Duodenal mucosa (tissue), 2 donors: ENCODE results near the gene EEF2KMT.

Source experiments
- H3K27ac ChIP-seq: one replicate; pipeline ENCODE4 v1.7.0; 2013; ENCODE audit warnings: low read depth, low read length
- H3K27me3 ChIP-seq, 2 donors: one replicate each; pipeline ENCODE4 v1.7.0; 2013; ENCODE audit warnings: low read length in 2 of 2, control low read depth in 1 of 2; ENCODE audit not compliant: insufficient read depth in 2 of 2, control insufficient read depth in 1 of 2
- H3K36me3 ChIP-seq, 2 donors: one replicate each; pipeline ENCODE4 v1.7.0; 2013; ENCODE audit warnings: low read length in 2 of 2, control low read depth in 1 of 2; ENCODE audit not compliant: insufficient read depth in 2 of 2, control insufficient read depth in 1 of 2
- H3K4me1 ChIP-seq, 2 donors: one replicate each; pipeline ENCODE4 v1.7.0; 2013; ENCODE audit warnings: low read length in 2 of 2, control low read depth in 1 of 2; ENCODE audit not compliant: insufficient read depth in 2 of 2, control insufficient read depth in 1 of 2
- H3K4me3 ChIP-seq, 2 donors: one replicate each; pipeline ENCODE4 v1.7.0; 2013; ENCODE audit warnings: low read length in 2 of 2, low read depth in 1 of 2
- H3K9ac ChIP-seq, 2 donors: one replicate each; pipeline ENCODE4 v1.7.0; 2013; ENCODE audit warnings: low read length in 2 of 2, low read depth in 1 of 2
- H3K9me3 ChIP-seq, 2 donors: one replicate each; pipeline ENCODE4 v1.7.0; 2013; ENCODE audit warnings: low read length in 2 of 2, control low read depth in 1 of 2; ENCODE audit not compliant: control insufficient read depth in 1 of 2

The EEF2KMT gene

DNA sequence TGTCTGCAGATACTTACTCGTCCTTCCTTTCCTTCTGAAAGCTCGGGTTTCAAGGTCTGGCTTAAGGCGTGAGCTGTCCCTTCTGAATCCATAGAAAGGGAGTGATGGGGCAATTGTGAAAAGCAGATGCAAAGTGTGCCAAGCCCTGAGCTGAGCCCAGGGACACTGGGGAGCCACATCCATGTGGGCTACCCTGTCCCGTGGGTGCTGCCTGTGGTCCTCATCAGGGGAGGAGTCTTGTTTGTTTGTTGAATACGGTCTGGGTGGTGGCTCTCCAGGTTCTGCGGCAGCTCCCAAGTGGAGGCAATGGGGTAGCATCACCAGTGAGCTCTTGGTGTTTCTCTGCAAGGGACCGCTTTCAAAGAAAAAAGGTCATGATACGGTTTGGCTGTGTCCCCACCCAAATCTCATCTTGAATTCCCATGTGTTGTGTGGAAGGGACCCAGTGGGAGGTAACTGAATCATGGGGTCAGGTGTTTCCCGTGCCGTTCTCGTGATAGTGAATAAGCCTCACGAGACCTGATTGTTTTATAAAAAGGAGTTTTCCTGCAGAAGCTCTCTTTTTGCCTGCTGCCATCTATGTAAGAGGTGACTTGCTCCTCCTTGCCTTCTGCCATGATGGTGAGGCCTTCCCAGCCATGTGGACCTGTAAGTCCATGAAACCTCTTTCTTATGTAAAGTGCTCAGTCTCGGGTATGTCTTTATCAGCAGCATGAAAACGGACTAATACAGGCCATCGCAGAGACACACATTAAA, 27.0 kb downstream of the EEF2KMT start:
- Histone ChIP-seq H3K9me3 (no peaks in the 10 kb centered on the region), H3K27ac (no peak overlapping the region), H3K4me3 (no peak overlapping the region), H3K9ac (no peak overlapping the region), H3K4me1 (peaks cover 16 to 18% of the 10 kb centered on the region in 2 donors), H3K36me3 (peaks cover 4 to 6% of the 10 kb centered on the region in 2 donors), H3K27me3 (no peaks in the 10 kb centered on the region)

DNA sequence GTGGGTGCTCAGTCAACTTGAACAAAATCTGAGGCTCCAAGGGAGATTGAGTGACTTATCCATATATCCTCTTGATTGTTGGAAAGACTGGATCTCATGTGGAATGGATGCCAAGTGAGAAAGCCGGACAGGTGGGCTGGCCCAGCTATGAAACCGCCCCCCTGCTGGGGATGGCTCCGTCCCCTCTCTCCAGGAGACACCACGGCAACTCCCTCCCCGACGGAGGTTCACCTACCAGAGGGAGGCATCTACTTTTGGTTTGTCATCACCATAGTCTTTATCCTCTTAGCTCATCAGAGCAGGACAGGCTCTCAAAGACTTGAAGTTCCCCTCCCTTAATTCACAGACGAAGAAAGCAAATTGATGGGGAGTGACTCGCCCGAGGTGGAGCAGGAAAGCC, 27.7 kb downstream of the EEF2KMT start:
- no peak overlapping the region for H3K4me3 ChIP-seq
- H3K9ac ChIP-seq: no peak overlapping the region
- H3K4me1 ChIP-seq: peaks cover 24 to 25% of the 10 kb centered on the region in 2 donors
- H3K27ac ChIP-seq: no peak overlapping the region
- H3K9me3 ChIP-seq: no peaks in the 10 kb centered on the region
- H3K36me3 ChIP-seq: no peaks in the 10 kb centered on the region
- no peaks in the 10 kb centered on the region for H3K27me3 ChIP-seq

DNA sequence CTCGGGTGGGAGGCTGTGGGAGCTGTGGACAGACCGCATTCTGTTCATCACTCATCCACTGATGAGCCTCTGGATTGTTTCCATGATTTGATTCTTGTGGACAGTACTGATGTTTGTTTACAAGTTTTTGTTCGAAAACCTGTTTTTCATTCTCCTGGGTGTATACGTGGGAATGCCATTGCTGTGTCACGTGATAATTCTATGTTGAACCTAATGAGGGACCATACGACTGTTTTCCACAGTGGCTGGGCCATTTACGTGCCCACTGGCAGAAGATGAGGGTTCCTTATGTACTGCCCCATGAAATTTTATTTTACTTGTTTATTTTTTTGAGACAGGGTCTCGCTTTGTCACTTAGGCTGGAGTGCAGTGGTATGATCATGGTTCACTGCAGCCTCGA, 28.5 kb downstream of the EEF2KMT start:
- no peak overlapping the region for H3K4me3 ChIP-seq
- peaks cover 26 to 29% of the 10 kb centered on the region in 2 donors for H3K4me1 ChIP-seq
- no peak overlapping the region for H3K9ac ChIP-seq
- no peaks in the 10 kb centered on the region for H3K9me3 ChIP-seq
- no peaks in the 10 kb centered on the region for H3K36me3 ChIP-seq
- no peaks in the 10 kb centered on the region for H3K27me3 ChIP-seq
- H3K27ac ChIP-seq: no peak overlapping the region

DNA sequence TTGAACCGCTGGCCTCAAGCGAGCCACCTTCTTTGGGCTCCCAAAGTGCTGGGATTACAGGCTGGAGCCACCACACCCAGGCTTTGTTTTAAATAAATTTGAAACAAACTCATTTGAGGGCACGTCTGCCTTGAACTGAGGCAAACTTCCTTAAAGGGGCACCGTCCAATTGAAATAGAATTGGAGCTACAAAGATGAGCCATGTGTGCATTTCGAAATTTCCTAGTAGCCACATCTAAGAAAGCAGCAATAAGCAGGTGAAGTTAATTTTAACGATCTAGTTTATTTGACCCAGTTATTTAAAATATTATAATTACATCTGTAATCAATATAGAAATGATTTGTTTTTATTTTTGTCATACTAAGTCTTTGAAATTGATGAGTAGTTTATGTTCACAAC, 31.1 kb downstream of the EEF2KMT start:
- Histone ChIP-seq H3K9me3 (no peaks in the 10 kb centered on the region), H3K27ac (no peak overlapping the region), H3K36me3 (no peaks in the 10 kb centered on the region), H3K27me3 (no peaks in the 10 kb centered on the region), H3K4me1 (peaks cover 15 to 19% of the 10 kb centered on the region in 2 donors), H3K4me3 (no peak overlapping the region), H3K9ac (no peak overlapping the region)

DNA sequence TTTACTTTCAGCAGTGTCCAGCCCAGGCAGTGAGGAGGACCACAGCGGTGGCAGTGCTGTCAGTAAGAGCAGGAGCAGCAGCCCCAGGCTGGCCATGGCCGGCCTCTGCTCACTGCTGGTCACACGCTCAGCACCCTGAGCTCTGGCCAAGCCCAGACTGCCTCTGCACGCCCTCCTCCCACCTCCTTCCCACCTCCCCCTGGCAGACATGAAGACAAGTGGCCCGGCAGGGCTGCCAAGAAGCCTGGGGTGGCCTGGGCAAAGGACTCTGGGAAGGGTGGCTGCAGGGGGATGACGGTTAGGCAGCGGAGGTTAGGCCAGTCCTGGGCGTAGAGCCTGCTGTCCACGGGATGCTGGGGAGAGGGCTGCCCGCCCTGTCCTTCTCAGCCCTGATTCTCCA, 31.8 kb downstream of the EEF2KMT start, which contains the start of gene C16orf89:
C16orf89 (minus strand) TSS at position 144 of the 400 bp plus-strand sequence; CDS start at position 96, 48 bp downstream.
- no peak within 1 kb of the TSS for H3K27ac ChIP-seq
- no peak within 1 kb of the TSS for H3K9ac ChIP-seq
- no peaks in the 10 kb centered on the region for H3K9me3 ChIP-seq
- no peaks in the 10 kb centered on the region for H3K36me3 ChIP-seq
- peaks cover 10 to 15% of the 10 kb centered on the region in 2 donors for H3K4me1 ChIP-seq
- peak within 1 kb of the TSS in 1 of 2 donors; percentile 10 for H3K4me3 ChIP-seq
- H3K27me3 ChIP-seq: no peaks in the 10 kb centered on the region

DNA sequence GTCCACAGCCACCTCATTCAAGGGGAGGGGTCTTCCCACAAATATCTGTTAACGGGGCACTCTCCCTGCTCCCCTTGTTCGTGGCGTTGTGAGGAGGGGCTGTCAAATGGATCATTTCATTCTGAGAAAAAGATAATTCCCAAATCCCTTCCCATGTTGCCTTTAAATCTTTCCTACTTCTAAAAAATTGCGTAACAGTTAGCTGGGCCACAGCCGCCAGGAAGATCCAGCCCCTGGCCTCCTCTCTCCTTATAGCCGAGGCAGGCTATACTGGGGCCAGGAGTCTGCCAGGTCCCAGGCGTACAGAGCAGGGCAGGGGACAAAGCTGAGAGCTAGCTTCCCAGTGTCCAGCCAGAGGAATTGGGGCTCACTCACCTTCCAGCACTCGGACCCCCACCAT, 32.3 kb downstream of the EEF2KMT start:
- H3K9ac ChIP-seq: no peak overlapping the region
- no peaks in the 10 kb centered on the region for H3K9me3 ChIP-seq
- H3K4me3 ChIP-seq: peak overlapping the region in 1 of 2 donors; percentile 10
- peaks cover 10 to 15% of the 10 kb centered on the region in 2 donors for H3K4me1 ChIP-seq
- no peaks in the 10 kb centered on the region for H3K27me3 ChIP-seq
- H3K36me3 ChIP-seq: no peaks in the 10 kb centered on the region
- no peak overlapping the region for H3K27ac ChIP-seq

DNA sequence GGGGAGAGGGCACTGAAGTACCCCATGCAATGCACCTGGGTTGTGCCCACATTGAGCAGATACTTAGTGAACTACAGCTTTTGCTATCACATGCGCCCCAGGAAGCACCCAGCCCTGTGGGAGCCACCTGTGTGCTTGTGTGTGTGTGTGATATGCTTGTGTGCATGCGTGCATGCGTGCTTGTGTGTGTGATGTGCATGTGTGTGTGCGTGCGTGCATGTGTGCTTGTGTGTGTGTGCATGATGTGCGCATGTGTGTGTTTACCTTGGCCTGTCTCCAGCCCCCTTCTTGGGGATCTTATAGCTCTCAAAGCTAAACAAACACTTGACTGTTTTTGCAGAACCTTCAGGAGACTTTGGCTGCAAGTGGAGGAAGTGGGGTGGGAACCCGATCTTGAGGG, 32.7 kb downstream of the EEF2KMT start:
- no peak overlapping the region for H3K9ac ChIP-seq
- H3K4me3 ChIP-seq: no peak overlapping the region
- H3K36me3 ChIP-seq: no peaks in the 10 kb centered on the region

DNA sequence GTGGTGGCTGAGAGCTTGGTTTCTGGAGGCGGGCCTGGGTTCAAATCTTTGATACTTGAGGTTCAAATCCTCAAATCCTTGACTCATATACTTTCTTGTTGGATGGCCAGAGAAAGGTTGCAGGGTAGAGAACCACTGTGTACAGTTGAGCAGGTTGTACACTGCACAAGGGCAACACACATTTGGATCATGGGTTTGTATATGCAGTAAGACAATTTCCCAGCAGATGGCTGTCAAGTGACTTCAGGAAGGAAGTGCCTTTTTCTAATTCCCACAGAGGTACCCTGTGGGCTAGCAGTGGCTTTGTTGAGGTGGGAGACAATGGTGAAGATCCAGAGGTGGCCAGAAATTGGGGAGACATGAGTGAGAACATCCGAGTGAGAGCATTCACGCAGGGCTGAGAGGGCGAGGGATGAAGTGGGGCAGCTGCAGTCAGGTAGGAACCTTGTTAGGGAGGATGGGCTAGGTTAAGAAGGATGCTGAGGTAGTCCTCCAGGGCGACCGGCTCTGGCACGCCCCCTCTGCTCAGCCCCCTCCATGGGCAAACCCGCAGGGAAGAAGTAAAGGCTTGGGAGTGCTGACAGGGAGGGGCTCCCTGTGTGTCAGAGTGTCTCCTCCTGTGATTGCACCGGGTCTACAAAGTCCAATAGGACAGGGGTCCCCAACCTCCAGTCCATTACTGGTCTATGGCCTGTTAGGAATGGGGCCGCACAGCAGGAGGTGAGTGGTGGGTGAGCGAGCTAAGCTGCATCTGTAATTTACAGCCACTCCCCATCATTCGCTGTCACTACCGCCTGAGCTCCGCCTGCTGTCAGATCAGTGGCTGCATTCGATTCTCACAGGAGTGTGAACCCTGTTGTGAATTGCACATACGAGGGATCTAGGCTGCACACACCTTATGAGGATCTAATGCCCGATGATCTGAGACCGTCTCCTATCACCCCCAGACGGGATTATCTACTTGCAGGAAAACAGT, 34.5 kb downstream of the EEF2KMT start:
- Histone ChIP-seq H3K4me1 (peaks cover 10 to 15% of the 10 kb centered on the region in 2 donors), H3K9me3 (no peaks in the 10 kb centered on the region), H3K27me3 (no peaks in the 10 kb centered on the region), H3K4me3 (no peak overlapping the region), H3K27ac (no peak overlapping the region), H3K9ac (no peak overlapping the region), H3K36me3 (no peaks in the 10 kb centered on the region)

More for the DNA sequence above, 32.7 kb downstream of the EEF2KMT start:
- peaks cover 10 to 15% of the 10 kb centered on the region in 2 donors for H3K4me1 ChIP-seq
- no peak overlapping the region for H3K27ac ChIP-seq
- no peaks in the 10 kb centered on the region for H3K27me3 ChIP-seq
- H3K9me3 ChIP-seq: no peaks in the 10 kb centered on the region

DNA sequence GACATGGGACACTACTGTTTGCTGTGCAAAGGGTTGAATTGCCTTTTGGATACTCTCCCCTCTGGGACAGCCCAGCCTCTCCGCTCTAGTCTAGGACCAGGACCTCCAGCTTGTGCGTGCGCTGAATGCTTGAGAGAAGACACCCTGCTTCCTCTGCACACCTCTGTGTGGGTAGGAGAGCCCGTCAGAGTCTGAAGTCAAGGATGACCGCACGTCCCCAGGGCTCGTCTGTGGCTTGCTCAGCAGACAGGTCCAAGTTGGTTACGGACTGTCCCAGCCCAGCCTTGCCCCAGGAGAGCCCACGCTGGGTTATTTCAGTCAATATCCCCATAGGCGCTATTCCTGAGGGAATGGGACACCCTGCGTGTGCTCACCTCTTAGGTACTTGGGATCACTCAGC, 35.5 kb downstream of the EEF2KMT start:
- Histone ChIP-seq H3K9me3 (no peaks in the 10 kb centered on the region), H3K9ac (no peak overlapping the region), H3K27me3 (no peaks in the 10 kb centered on the region), H3K4me1 (peaks cover 10 to 15% of the 10 kb centered on the region in 2 donors), H3K36me3 (no peaks in the 10 kb centered on the region), H3K27ac (no peak overlapping the region), H3K4me3 (no peak overlapping the region)
